NCI-H1436 treated with DMSO at 0.1 percent for 48 hours (cell line): ENCODE results near the gene GPC1.

Experiments used
- DNase-seq: peaks from one replicate; lab custom pipeline; 2025; lab: John Stamatoyannopoulos, UW

Gene GPC1

DNA sequence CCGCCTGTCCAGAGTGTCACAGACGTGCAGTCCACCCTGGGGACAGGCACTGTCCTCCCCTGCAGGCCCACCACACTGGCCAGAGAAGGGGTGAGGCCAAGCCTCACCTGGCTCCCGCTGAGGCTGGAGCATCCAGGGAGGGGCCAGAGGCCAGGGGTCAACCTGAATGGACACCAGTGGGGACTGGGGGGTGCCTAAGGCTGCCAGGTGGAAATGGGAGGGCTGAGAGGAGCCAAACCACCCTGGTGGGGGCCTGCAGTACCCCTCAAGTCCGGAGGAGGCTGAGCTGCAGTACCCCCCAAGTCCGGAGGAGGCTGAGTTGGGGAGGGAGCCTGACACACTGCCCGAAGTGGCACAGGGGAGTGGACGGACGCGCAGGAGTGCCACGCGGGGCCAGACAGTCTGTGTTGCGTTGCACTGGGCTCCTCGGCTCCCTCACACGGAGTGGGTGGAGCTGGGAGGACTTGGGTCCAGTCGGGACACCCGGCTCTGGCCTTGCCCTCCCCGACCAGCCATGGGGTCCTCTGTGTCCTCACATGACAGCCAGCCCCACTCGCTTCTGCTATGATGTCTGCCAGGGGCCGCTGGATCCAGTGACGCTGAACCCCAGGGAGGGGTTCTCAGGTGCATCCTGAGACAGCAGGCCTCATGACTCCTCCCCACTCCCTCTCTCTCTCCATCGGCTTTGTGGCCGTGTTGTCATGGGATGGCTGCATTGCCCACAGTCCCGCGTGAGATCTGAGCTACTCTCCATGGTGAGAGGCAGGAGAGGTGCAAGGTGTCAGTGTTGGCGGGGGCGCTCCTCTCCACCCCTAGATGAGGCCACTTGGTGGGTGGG, 22.3 kb upstream of the GPC1 start:
- DNase-seq = no peak

DNA sequence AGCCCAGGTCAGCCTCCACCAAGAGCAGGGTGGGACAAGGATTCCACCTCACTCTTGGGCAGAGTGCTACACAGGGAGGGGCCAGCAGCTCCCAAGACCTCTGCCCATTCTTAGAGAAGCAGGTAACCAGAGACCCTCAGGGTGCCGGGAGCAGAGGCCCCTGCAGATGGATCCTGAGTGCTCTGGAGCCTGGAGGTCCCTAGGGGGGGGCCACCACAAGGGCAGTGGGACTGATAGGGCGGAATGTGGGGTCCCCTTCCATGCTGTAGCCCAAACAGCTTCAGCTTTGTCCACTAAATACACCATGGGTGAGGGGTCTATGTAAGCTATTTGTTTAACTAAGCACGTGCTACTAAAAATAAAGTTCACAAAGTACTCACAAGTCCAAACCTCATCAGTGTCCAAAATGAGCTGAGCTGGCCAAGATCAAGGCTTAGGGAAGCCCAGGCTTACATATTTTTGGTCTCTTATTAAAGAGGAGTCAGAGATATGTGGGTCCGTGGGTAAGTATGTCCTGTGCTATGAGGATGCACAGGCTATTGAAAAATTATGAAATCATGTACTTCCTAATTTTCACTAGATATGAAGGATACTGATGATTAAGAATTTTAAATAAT, 21.5 kb upstream of the GPC1 start:
- no peak for DNase-seq

DNA sequence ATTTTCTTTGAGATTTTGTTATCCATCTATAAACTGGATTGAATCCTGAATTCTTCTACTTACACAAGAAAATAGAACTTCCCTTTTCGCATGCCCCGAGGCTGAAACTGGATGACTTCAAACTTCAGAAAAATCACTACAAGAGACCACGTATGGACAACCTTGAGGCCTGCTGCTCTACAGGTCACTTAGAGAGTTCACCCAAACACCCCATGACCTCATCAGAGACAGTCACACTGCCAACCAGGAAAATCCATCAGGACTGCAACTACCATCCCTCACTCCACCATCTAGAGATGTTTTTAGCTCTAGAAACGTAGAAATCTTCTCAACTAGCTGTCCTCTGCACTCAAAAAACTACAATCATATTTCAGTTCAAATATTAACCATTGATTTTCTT, 18.6 kb upstream of the GPC1 start:
- no peak for DNase-seq

DNA sequence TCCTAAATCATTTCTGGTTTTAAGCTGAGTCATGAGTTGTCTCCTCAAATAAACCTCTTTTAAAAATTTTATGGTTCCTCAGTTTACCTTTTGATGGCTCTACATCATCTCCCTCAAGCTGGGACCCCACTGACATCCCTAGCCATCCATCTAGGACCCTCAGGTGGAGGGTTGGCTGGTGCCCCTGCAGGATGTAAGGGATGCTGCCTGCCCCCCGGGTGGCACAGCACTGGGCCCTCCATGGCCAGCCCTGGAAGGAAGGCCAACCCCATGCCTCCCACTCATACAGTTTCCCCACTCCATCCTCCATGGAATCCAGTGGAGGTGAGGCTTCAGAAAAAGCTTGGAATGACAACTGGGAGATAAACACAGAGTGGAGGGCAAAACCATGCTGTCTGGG, 17.2 kb upstream of the GPC1 start:
- DNase-seq = no peak

DNA sequence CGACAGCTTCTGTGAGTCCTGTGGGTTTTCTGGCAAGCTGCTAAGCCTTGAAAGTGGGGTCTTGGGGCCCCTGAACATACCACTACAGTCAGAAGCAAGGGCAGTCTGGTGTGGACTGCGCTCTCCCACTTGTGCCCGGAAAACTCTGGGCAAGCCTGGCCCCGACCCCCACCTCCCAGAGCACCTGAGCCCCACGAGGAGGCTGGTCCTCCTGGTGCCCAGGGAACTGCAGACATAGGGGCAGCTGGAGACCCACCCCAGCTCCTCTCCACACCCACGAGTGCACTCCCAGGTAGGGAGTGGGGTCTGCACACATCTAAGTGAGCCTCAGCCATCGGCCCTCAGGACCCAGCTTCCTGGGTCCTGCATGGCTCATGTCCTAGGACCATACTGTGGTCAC, 16.2 kb upstream of the GPC1 start:
- DNase-seq = no peak

DNA sequence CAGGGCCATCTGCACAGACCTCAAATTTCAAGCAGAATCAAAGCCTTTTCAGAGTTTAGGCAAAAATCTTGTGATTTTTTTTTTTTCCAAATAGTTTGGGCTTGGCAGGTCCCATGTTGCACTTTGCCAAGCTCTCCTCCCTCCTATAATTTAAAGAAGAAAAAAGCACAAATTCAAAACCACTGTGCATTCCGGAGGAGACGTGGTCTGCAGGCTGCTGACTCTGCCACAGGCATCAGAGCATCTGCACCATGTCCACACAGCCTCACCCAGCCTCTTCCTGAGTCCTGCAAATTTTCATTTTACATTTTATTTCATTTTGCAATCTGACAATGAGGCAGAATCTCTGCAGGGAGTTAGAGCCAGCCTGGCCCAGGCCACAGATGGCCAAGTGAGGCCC, 15.7 kb upstream of the GPC1 start:
- no peak for DNase-seq

DNA sequence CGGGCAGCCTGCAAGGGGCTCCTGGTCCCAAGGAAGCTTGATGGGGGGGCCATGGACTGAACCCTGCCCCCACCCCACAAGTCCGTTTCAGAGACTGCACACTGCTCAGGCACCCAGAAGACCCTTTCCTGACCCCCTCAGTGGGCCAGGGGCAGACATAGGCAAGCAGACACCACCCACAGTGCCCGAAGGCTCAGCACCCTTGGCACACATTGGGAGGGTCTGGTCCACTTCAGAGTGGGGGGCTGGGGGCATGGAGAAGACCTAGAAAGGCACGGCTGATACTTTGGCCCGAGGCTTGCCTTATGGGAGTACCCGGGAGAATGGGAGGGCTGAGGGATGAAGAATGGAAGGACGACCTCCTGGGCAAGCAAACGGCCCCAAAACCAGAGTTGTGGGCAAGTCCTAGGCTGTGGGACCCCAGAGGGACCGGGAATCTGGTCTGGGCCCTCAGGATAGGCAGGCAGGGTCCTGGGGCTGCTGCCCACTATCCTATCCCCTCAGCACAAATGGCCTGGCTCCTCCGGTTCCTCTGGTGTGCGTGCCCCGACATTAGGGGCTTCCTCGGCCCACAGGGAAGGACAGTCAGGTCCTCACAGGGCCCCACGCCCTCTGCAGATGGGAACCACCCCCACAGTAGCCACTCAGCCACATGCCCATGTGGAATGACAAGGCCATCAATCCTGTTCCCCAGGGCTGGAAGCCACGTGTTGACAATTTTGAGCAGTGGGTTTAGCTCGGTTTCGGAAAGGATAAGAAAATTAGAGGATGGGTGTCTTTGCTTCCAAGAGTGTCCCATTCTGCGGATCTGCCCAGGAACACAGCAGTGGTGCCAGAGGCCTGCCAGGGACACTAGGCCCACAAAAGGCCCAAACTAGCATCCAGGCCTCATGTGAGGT, 15.0 kb upstream of the GPC1 start:
- no peak for DNase-seq

DNA sequence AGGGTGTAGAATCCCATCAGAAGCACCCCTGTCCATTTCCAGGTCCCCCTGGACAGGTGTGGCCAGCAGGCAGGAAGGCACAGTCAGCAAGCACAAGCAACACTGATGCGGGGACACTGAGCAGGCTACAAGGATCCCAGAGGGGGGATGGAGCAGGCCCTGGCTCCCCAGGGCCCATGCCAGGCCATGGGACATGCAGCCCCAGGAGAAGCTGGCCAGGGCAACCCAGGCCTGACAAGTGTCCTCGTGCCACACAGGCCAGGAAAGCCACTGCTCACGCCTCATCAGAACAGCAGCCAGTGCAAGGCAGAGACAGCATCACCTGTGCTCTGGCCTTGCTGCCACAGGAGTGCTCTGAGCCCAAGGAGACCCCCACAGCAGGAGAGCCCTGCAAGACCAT, 14.1 kb upstream of the GPC1 start:
- no peak for DNase-seq

DNA sequence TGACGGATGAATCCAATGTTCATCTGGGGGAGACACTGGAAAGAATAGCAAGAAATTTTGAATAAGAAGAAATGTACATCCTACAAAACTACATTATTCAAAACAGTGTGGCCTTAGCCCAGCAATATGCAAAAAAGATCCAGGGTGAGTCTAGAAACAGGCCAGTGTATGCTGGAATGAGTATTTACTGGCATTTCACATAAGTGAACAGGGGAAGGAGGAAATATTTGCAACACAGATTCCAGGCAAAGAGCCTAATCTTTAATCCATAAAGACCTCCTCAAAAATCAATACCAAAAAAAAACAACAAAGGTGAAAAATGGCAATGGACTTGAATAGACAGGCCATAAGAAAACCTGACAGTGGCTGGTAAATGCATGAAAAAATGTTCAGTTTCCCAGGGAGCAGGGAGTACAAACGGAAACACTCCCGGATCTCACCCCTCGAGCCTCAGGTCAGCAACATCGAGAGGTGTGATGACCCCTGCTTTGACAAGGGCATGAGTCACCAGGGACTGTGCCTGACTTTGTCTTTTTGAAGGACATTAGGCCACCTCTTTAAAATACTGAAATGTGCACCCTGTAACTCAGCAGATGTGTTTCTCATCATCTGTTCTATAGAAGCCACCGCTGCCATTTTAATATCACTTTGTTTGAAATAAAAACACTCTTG, 12.7 kb upstream of the GPC1 start:
- DNase-seq = no peak

DNA sequence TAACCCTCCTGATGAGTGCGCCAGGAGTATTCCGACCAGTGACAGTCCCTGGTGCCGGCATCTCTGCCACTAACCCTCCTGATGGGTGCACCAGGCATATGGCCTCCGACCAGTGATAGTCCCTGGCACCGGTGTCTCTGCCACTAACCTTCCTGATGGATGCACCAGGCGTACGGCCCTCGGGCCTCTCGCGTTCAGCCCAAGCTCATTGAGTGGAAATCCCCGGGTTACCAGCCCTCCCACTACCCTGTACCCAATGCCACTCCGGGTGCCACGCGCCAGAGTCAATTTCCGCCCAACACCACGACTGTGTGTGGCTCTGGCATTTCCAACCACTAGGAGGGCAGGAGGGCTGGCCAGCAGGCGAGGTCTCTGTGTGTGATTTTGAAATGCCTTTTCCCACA, 11.7 kb upstream of the GPC1 start:
- DNase-seq = no peak

DNA sequence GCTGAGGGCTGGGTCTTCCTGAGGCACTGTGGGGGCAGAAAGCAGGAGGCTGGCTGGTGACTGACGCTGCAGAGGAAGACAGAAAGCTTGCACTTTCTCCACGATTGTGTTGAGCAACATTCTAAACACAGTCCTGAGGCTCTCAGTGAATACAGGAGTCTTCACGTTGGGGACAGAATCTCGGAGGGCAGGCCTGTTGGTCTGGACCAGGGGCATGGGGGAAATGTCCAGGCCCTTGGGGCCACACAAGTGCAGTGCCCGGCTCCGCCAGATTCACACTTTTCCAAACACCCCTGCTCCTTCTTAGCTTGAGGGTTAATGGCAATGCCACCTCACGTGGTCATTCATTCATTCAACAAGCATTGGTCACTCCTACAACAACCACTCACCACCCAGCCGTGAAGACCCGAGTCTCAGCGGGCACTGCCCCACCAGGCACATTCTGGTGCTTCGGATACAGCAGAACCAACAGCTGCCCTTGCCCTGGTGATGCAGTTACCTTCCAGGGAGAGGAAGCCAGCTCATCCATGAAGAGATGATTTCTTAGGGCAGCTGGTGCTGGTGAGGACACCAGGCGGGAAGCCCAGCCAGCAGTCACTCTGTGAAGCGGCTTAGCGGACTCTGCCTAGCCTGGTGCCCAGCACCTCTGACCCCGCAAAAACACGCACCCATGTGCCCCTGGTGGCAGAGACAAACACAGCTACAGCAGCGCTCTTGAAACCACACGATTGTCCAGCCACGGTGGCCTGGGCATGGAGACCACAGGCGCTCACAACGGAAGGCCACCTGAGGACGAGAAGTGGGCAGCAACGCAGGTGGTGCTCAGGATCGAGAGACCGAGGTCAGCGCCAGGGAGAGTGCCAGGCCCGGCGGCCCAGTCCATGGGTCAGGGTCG, 10.9 kb upstream of the GPC1 start:
- DNase-seq = no peak

DNA sequence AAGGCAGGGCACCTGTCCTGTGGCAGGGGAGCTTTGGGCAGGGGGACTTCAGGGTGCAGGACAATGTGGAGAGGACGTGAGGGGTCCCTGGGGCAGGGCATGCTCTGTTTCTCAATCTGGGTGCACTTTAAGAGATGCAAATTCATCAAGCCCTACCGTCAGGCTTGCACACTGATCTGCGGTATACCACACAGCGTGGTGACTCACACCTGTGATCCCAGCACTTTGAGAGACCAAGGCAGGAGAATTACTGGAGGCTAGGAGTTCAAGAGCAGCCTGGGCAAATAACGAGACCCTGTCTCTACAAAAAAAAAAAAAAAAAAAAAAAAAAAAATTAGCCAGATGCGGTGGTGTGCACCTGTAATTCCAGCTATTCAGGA, 10.2 kb upstream of the GPC1 start:
- no peak for DNase-seq

DNA sequence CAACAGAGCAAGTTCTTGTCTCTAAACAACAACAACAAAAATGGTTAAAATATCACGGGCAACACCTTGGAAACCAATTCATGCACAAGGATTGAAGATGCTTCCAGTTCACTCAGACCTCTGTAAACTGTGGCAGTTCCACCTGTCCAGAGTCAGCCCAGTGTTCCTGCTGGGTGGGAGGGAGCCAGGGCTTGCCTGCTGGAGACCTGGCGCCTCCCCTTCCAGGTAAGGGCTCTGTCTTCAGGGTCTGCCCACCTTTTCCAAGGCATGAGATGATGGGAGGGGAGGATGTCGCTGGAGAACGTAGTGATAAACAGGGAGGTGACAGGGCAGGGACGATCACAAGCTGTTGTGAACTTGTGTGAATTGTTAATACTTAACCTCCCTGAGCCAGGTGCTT, 9.8 kb upstream of the GPC1 start:
- DNase-seq = no peak

DNA sequence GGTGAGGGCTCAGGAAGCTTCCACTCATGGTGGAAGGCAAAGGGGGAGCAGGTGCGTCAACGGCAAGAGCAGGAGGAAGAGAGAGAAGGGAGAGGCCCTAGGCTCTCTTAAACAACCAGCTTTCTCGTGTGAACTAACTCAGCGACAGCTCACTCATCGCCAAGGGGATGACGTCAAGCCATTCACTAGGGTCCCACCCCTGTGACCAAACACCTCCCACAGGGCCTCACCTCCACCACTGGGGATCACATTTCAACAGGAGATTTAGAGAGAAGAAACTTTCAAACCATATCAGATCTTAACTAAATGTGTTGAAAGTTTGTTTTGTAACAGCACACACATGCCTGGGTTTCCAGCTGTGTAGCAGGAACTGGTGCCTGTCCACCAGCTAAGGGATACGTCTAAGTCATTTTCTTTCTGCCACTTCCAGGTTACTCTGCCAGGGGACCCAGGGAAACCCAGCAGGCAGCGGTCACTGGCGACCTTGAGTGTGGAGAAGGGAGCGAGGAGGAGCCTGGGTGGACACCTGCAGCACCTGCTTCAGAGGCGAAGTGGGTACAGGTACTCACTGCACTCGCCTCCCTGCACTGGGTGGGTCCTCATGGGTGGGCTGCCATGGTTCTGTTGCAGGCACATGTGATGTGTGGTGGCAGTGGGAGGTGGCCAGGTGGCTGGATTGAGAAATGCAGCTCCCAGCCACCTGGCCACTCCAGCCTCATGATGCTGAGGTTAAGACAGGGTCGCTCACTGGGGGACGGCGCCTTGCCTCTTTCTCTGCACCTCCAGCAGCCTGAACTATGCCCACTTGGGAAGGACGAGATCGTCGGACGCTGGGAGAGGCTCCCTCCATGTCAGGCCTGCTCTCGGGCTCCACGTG, 8.4 kb upstream of the GPC1 start:
- no peak for DNase-seq

DNA sequence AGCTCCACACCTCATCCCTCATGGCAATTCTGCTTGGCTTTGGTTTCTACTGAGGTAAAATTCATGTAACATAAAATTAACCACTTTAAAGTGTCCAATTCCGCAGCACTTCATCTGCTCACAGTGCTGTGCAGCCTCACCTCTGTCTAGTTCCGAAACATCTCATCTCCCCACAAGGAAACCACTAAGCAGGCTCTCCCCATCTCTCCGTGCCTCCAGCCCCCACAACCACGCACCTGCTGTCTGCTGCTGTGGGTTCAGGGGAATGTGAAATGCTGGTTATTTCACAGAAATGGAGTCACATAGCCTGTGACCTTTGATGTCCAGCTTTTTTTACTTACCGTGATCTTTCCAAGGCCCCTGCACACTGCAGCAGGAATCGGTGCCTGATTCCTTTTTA, 7.7 kb upstream of the GPC1 start:
- no peak for DNase-seq

DNA sequence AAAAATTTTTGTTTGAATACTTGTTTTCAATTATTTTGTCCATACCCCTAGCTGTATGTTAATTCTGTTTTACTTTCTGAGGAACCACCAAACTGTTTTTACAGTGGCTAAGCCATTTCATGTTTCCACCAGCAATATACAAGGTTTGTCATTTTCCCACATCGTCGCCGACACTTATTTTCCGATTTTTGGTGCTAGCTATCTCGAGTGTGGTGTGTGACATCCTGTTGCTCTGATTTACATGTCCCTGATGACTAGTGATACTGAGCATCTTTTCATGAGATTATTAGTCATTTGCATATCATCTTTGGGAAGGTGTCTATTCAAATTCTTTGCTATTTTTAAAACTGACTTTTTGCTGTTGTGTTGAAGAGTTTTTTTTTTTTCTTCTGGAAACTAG, 7.2 kb upstream of the GPC1 start:
- no peak for DNase-seq

DNA sequence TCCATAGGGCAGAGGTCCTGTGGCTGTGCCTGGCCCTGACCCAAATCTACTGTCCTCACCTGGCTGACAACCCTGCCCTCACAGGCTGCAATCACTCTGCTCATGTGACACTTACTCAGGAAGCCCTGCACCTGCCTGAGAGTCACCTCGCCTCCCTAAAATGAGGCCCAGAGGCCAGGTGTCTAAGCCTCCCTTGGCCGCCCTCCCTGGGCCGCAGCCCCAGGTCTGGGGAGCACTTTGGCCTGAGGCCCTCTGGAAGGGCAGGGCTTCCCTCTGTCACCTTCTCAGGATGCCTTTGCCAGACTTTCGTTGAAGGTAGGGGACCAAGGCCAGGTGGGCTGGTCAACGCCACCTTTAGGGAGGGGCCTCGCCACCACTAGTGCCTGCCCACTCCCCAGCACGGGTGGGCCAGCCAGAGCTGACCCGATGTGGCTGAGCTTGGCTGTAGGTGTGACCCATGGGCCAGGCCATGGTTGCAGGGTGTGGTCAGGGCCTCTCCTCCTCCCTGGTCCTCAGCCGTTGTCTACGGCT, 6.1 kb upstream of the GPC1 start:
- DNase-seq = no peak

DNA sequence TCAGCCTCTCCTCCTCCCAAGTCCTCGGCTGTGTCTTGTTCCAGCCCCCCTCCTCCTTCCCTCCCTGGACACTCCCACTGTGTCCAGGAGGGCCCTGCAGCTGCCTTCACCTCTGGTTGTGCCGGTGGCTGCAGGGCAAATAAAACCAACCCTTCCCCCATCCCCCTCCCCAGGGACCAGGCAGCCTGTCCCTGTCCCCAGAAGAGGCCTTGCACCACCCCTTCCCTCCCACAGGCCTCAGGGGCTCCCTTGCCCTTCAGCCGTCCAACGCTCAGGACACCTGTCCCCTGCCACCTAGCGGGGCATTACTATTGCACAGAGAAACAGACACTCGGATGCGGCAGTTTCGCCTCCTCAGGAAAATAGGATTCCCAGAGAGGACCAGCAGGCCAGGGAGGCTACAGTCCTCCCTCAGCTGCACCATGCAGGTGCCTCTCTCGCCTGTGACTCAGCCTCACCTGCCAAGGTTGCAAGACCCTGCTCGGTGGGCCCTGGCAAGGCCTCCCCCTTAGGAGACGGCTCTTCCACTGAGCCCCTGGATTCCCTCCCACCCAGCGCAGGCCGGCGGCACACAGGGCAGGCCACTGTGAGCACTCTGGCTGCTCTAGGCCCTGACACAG, 5.5 kb upstream of the GPC1 start:
- DNase-seq = no peak

DNA sequence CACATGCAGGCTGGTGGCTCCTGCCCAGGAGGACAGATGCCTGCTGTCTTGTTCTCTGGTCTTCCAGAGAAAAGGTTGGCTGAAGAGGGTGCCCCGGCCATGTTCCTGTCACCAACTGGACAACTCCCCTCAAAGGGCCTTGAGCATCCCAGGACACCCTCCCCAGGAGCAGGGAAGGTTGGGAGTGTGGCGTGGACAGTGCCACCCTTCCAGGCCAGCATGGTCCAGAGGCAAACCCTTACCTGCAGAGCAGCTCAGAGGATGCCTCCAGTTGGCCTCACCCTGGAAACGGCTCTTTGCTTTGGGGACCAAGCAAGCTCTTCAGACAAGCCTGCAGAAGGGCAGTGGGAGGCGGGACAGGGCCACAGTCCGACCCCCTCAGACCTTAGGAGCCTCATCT, 4.9 kb upstream of the GPC1 start:
- DNase-seq = no peak

DNA sequence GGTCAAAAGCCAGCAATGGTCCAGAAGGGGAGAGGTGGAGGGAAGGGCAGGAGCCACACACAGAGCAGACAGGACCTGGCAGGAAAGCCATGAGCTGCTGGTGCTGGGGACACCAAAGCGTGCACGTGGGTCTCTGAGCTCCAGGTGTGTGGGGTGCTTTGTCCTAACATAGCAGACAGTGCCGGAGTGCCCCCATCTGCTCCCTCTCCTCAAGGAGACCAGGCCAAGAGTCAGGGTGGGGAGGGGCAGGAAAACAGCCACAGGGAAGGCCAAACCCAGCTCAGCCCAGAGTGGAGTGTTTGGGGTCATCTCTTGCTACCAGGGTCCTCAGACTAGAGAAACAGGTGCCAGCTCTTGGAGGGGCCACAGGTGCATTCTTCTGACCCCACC, 4.2 kb upstream of the GPC1 start:
- no peak for DNase-seq
